Bone marrow (tissue), 2 donors: ENCODE data around the gene ENDOU.
A peak's percentile ranks its signal among the peaks of the same experiment; 100 is the strongest.
"Not testable (repeated sequence)": the region's sequence is repeated elsewhere in the genome, so short reads cannot be mapped to it uniquely, and the experiment has no call there.

ENCODE experiments used
- DNase-seq, 2 donors: peaks; one replicate each; lab custom pipeline; 2025; lab: John Stamatoyannopoulos, UW

ENDOU gene

DNA sequence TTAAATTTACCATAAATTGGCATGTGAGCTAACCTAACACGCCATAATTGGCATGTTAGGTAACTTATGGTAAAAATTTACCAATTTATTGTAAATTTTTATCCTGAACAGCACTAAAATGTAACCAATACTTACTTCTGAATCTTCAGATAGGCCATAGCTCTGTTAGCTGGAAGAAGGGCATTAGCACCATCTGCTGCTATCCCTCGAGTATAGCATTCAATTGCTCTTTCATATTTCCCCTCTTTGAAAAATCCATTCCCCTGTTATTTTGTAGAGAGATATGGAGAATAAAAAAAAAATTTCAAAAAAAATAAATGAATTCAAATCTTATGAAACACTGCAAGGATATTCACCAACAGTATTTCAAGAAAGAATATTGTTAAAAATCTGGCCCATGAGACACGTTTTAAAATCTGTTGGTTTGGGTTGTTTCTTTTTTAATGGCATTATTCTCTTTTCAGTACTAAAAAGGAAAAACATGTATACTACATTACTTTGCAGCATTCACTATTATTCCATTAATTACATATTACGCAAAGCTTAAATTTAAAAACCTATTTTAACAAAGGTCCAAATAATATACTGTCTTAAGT lies 38.5 kb downstream of the ENDOU start:
- peak in 1 of 2 donors; percentile 21 for DNase-seq

DNA sequence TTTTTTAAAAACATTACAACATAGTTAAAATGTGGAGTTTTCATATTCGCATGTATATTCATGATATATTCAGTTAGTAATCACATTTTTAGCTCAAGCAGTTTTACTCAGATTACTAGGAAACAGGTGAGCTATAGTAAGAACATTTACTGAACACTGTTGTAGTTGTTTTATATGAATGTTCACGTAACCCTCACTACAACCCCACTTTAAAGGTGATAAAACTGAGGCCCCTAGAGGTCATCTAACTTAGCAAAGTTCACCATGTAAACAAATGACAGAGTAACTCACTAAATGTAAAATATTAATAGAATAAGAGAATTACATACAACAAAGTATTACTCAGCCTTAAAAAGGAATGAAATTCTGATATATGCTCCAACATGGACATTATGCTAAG lies 45.5 kb downstream of the ENDOU start:
- no peak for DNase-seq

DNA sequence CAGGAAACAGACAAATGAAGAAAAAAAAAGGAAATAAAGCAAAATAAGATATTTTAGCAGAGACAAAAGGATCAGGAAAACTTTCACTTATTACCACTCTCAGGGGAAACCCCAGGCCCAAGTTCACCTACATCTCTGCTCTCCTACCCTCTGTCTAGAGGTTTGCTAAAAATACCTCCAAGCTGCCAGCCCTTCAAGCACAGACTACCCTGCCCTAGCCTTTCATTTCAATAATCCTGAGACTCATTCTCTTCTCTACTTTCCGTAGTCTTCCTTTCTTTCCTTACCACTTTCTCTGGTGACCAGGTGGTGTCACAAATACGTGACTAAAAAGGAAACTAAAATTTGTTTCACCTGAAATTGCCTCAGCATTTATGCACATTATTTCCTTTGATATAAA lies 53.2 kb downstream of the ENDOU start:
- DNase-seq = no peak

DNA sequence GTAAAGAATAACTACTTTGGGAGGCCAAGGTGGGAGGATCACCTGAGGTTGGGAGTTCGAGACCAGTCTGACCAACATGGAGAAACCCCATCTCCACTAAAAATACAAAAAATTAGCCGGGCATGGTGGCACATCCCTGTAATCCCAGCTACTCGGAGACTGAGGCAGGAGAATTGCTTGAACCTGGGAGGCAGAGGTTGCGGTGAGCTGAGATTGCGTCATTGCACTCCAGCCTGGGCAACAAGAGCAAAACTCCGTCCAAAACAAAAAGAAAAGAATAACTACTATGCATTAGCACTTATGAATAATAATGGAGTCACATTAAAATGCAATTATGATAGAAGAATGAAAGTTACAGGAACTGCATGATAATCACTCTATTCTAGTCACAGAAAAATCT lies 57.4 kb downstream of the ENDOU start:
- DNase-seq = not testable (repeated sequence)
